Measurements from ENCODE around the gene ANO3.
"Not testable (repeated sequence)": the region's sequence is repeated elsewhere in the genome, so short reads cannot be mapped to it uniquely, and the experiment has no call there.

ANO3 gene

GRCh38 chr11:26331911-26332571 is at the start of gene ANO3:
Gene ANO3 (plus strand): TSS chr11:26332130. CDS start chr11:26332276, 146 bp downstream.
- no peak for DNase-seq

GRCh38 chr11:26283852-26284408 is 48.0 kb upstream of the ANO3 start:
- DNase-seq, result no peak

GRCh38 chr11:26285608-26286007 is 46.3 kb upstream of the ANO3 start:
- no peak for DNase-seq

- DNase-seq, result no peak
Observed at GRCh38 chr11:26286472-26287066, 45.4 kb upstream of the ANO3 start.

GRCh38 chr11:26287067-26287518 is 44.8 kb upstream of the ANO3 start:
- no peak for DNase-seq

GRCh38 chr11:26297189-26297975 is 34.5 kb upstream of the ANO3 start:
- no peak for DNase-seq

GRCh38 chr11:26316372-26316771 is 15.6 kb upstream of the ANO3 start:
- DNase-seq, result not testable (repeated sequence)

- no peak for DNase-seq
Observed at GRCh38 chr11:26319906-26320305, 12.0 kb upstream of the ANO3 start.

- DNase-seq, result no peak
Observed at GRCh38 chr11:26321516-26321915, 10.4 kb upstream of the ANO3 start.

- no peak for DNase-seq
Observed at GRCh38 chr11:26322335-26323067, 9.4 kb upstream of the ANO3 start.

- DNase-seq, result no peak
Observed at GRCh38 chr11:26323837-26324236, 8.1 kb upstream of the ANO3 start.

GRCh38 chr11:26324270-26324669 is 7.7 kb upstream of the ANO3 start:
- no peak for DNase-seq

- no peak for DNase-seq
Observed at GRCh38 chr11:26326793-26327400, 5.0 kb upstream of the ANO3 start.

GRCh38 chr11:26329206-26329605 is 2.7 kb upstream of the ANO3 start:
- no peak for DNase-seq

- no peak for DNase-seq
Observed at GRCh38 chr11:26330262-26330661, 1.7 kb upstream of the ANO3 start.

GRCh38 chr11:26332572-26332915 is 614 bp downstream of the ANO3 start:
- no peak for DNase-seq

- no peak for DNase-seq
Observed at GRCh38 chr11:26333906-26334305, 2.0 kb downstream of the ANO3 start.

- DNase-seq, result no peak
Observed at GRCh38 chr11:26335903-26336302, 4.0 kb downstream of the ANO3 start.

- DNase-seq, result no peak
Observed at GRCh38 chr11:26344647-26345046, 12.7 kb downstream of the ANO3 start.

- DNase-seq, result no peak
Observed at GRCh38 chr11:26348776-26349175, 16.8 kb downstream of the ANO3 start.

GRCh38 chr11:26350002-26350401 is 18.1 kb downstream of the ANO3 start:
- DNase-seq, result no peak

- DNase-seq, result no peak
Observed at GRCh38 chr11:26353010-26353409, 21.1 kb downstream of the ANO3 start.

GRCh38 chr11:26359055-26359454 is 27.1 kb downstream of the ANO3 start:
- no peak for DNase-seq

All from activated CD4-positive, alpha-beta T cell treated with anti-CD3 and anti-CD28 coated beads for 4 hours (primary cell).